Heart right ventricle (tissue), 16 donors: ENCODE measurements around the gene C10orf143. TPM values are rescaled to one million over a fixed set of nuclear protein-coding genes. Genes with fewer than 3 reads are reported as not detected.
A peak's percentile ranks its signal among the peaks of the same experiment; 100 is the strongest.

Source experiments
- ATAC-seq, 8 donors: fragments of 200-7000 bp; cut with Tn5 transposase; one replicate each; pipeline ENCODE4 v1.9.1; 2020; ENCODE audit warnings: mild to moderate bottlenecking in 8 of 8, moderate library complexity in 8 of 8, moderate number of reproducible peaks in 1 of 8
- DNase-seq, 2 donors: peaks; one replicate each; pipeline ENCODE4 v3.0.0-alpha.2; 2020
- H3K27ac ChIP-seq, 10 donors: fragments of 200-600 bp; sonication (generic) in 2 of 10; one replicate each; pipeline versions ENCODE4 v1.5.0 to v1.8.0; 2020 to 2022; ENCODE audit warnings: mild to moderate bottlenecking in 3 of 10
- H3K27me3 ChIP-seq, 7 donors: fragments of 200-600 bp; one replicate each; pipeline ENCODE4 v1.8.0; 2021 to 2022; ENCODE audit warnings: mild to moderate bottlenecking in 2 of 7
- H3K36me3 ChIP-seq, 9 donors: fragments of 200-600 bp; sonication (generic) in 1 of 9; one replicate each; pipeline versions ENCODE4 v1.5.0 to v1.8.0; 2020 to 2022; ENCODE audit warnings: mild to moderate bottlenecking in 2 of 9
- H3K4me1 ChIP-seq, 9 donors: fragments of 200-600 bp; sonication (generic) in 1 of 9; one replicate each; pipeline versions ENCODE4 v1.5.0 to v1.8.0; 2020 to 2022; ENCODE audit warnings: mild to moderate bottlenecking in 4 of 9
- H3K4me3 ChIP-seq, 10 donors: fragments of 200-600 bp; sonication (generic) in 2 of 10; one replicate each; pipeline versions ENCODE4 v1.5.0 to v1.8.0; 2020 to 2022; ENCODE audit warnings: mild to moderate bottlenecking in 7 of 10, moderate library complexity in 2 of 10
- H3K9me3 ChIP-seq, 11 donors: fragments of 200-600 bp in 10 of 11; sonication (generic) in 2 of 11; one replicate each; pipeline versions ENCODE4 v1.5.0 to v1.8.0; 2013 to 2022; ENCODE audit warnings: mild to moderate bottlenecking in 2 of 11, control low read depth in 1 of 11, moderate library complexity in 1 of 11
- WGBS, 2 donors: extraction: QIAGEN DNeasy Blood & Tissue Kit; methylation state at CpG; one replicate each; pipeline ENCODE4 v1.1.7; 2013; ENCODE audit warnings: inconsistent platforms in 1 of 2; 5-methylcytosine and 5-hydroxymethylcytosine counted together
- intact Hi-C, 10 donors: fragments of 100-400 bp; cut with DNase I; formaldehyde crosslinking; loops; one replicate each; pipeline versions ENCODE4 v1.11.1 to v1.14.2; 2022
- polyA plus RNA-seq, 2 donors: library from polyadenylated mRNA; stranded (reverse); fragments of 200-250 nt; gene quantifications; one replicate each; pipeline ENCODE4 v1.2.3, GENCODE V29; 2013
- total RNA-seq, 10 donors: library from RNA; stranded (reverse); fragmentation: NEBNext Ultra II Directional in 3 of 10; extraction: Animal tissue kit (Norgen Biotek cat#: 25700) in 3 of 10; gene quantifications; one replicate each; pipeline versions ENCODE4 v1.2.1 to v1.2.4, GENCODE V29; 2021 to 2023
- TF ChIP-seq, protein P1 (sequence below), 9 donors: fragments of 200-600 bp; sonication (generic) in 2 of 9; IDR thresholded peaks; one replicate each; pipeline versions ENCODE4 v1.5.0 to v1.8.0; 2021 to 2022; ENCODE audit warnings: antibody characterized with exemption in 9 of 9, mild to moderate bottlenecking in 5 of 9, moderate library complexity in 1 of 9
- donor health status: Arrhythmogenic right ventricular cardiomyopathy.
- donor health status: ischemic (EF 13 %, LVEDD 7.1; RV severe dilation, severe dysfunction).
- donor health status: healthy with polysubstance abuse.
- donor health status: DM: no; HTN: yes; CAD: no.
- donor health status: DM: no; HTN: no; CAD: no.
- donor health status: ischemic (EF 25% LVEDD 6.9; RV normal size, moderate dysfunction).
- donor health status: ischemic (EF 25% LVEDD 5.7; RV mildly dilated, moderate dysfunction).
- donor health status: healthy.
- donor health status: DM: yes; HTN: yes; CAD: no.
- donor health status: Ischemic cardiomyopathy.
- donor health status: ischemic (EF 35%, LVEDD 5.7; RV mildly dilated, moderate dysfunction).
- donor health status: nonischemic (EF 11% LVEDD 7.7; RV severe dilation, severe dysfunction).
- donor health status: DM: yes; HTN: yes; CAD: no.
- donor health status: PGD.
- donor health status: ischemic (EF 29% LVEDD 5.4; RV normal size, mild dysfunction).
- donor health status: nonischemic (EF 23%, LVEDD 6.1; RV moderate dilation, normal function).

Gene C10orf143
- total and polyA plus RNA-seq, 12 donors: 1.1 to 5.4 (median 2.1) TPM

GRCh38 chr10:130049987-130050386 lies 60.6 kb downstream of the C10orf143 start:
- H3K4me3 ChIP-seq: no peak overlapping the region
- H3K27ac ChIP-seq: no peak overlapping the region
- H3K27me3 ChIP-seq: peaks cover 0 to 20% (median 8%) of the 10 kb centered on the region in 7 donors
- intact Hi-C loops: no loop called here
- ATAC-seq (no peak), DNase-seq (no peak)
- H3K36me3 ChIP-seq: no peaks in the 10 kb centered on the region
- H3K9me3 ChIP-seq: peaks cover 0 to 10% (median 0%) of the 10 kb centered on the region in 11 donors
- TF ChIP-seq, protein P1, sequence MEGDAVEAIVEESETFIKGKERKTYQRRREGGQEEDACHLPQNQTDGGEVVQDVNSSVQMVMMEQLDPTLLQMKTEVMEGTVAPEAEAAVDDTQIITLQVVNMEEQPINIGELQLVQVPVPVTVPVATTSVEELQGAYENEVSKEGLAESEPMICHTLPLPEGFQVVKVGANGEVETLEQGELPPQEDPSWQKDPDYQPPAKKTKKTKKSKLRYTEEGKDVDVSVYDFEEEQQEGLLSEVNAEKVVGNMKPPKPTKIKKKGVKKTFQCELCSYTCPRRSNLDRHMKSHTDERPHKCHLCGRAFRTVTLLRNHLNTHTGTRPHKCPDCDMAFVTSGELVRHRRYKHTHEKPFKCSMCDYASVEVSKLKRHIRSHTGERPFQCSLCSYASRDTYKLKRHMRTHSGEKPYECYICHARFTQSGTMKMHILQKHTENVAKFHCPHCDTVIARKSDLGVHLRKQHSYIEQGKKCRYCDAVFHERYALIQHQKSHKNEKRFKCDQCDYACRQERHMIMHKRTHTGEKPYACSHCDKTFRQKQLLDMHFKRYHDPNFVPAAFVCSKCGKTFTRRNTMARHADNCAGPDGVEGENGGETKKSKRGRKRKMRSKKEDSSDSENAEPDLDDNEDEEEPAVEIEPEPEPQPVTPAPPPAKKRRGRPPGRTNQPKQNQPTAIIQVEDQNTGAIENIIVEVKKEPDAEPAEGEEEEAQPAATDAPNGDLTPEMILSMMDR (IDR thresholded peaks at IDR 0.05): no peak
- 84 to 85% methylated on average over 12 of the region's 12 CpGs for WGBS, 2 donors
- no peaks in the 10 kb centered on the region for H3K4me1 ChIP-seq

- 88 to 94% methylated on average over 12 of the region's 12 CpGs for WGBS, 2 donors
- Histone ChIP-seq H3K4me3 (no peak overlapping the region), H3K27me3 (peaks cover 0 to 27% (median 15%) of the 10 kb centered on the region in 7 donors), H3K4me1 (no peaks in the 10 kb centered on the region), H3K36me3 (no peaks in the 10 kb centered on the region), H3K9me3 (peaks cover 0 to 3% (median 0%) of the 10 kb centered on the region in 11 donors), H3K27ac (no peak overlapping the region)
- DNase-seq (no peak), ATAC-seq (no peak)
- intact Hi-C loops: no loop called here
- TF ChIP-seq, protein P1 (IDR thresholded peaks at IDR 0.05): no peak
Measured at GRCh38 chr10:130049244-130049643, 61.4 kb downstream of the C10orf143 start.

DNA sequence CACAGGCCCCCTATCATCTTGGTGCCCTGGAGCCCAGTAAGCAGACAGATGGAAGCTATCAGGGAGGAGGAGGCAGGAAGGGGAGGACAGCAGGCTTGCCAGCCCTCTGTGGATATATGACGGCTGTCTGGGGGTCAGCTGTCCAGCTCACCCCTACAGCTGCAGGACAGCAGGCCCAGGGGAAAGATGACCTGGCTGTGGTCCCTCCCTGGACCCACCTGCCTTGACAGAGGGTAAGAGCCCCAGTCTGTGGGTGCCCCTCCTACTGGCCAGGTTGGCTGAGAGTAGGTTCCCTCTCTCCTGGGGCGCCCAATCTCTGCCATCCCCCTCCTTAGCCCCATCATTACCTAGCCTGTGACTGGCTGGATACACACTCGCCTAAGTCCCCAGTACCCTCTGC lies 62.5 kb downstream of the C10orf143 start:
- H3K36me3 ChIP-seq: no peaks in the 10 kb centered on the region
- H3K4me3 ChIP-seq: no peak overlapping the region
- H3K27ac ChIP-seq: no peak overlapping the region
- peak in 1 of 8 donors; percentile 46 for ATAC-seq
- DNase-seq: no peak
- H3K4me1 ChIP-seq: no peaks in the 10 kb centered on the region
- WGBS, 2 donors: 69 to 74% methylated on average over 3 of the region's 3 CpGs
- H3K9me3 ChIP-seq: no peaks in the 10 kb centered on the region
- TF ChIP-seq, protein P1 (IDR thresholded peaks at IDR 0.05): no peak
- H3K27me3 ChIP-seq: peaks cover 0 to 30% (median 25%) of the 10 kb centered on the region in 7 donors
- intact Hi-C loops: no loop called here

- Histone ChIP-seq H3K4me3 (no peak overlapping the region), H3K27me3 (peaks cover 0 to 32% (median 26%) of the 10 kb centered on the region in 7 donors), H3K27ac (no peak overlapping the region), H3K4me1 (no peaks in the 10 kb centered on the region), H3K9me3 (no peaks in the 10 kb centered on the region), H3K36me3 (no peaks in the 10 kb centered on the region)
- no peak for DNase-seq
- TF ChIP-seq, protein P1 (IDR thresholded peaks at IDR 0.05): no peak
- intact Hi-C loops: no loop called here
- WGBS, 2 donors: 76 to 85% methylated on average over 10 of the region's 10 CpGs
- ATAC-seq: no peak
Measured at GRCh38 chr10:130047336-130047735, 63.3 kb downstream of the C10orf143 start.
